Right ventricle myocardium inferior (tissue), 1 donor: Measurements from ENCODE around the gene EFCAB10. TPM values are rescaled to one million over a fixed set of nuclear protein-coding genes. Genes with fewer than 3 reads are reported as not detected.
"Not testable (repeated sequence)": the region's sequence is repeated elsewhere in the genome, so short reads cannot be mapped to it uniquely, and the experiment has no call there.

Source experiments
- ATAC-seq: fragments of 200-7000 bp; cut with Tn5 transposase; one replicate; pipeline ENCODE4 v1.9.1; 2020; ENCODE audit warnings: mild to moderate bottlenecking, moderate library complexity
- DNase-seq: peaks from one replicate; pipeline ENCODE4 v3.0.0; 2021; ENCODE audit errors: missing footprints
- intact Hi-C: fragments of 100-400 bp; cut with DNase I; formaldehyde crosslinking; loops from one replicate; pipeline ENCODE4 v1.11.0; 2022
- total RNA-seq: library from RNA; stranded (reverse); fragmentation: NEBNext Ultra II Directional; extraction: Animal tissue kit (Norgen Biotek cat#: 25700); gene quantifications from one replicate; pipeline ENCODE4 v1.2.1, GENCODE V29; 2021
- donor health status: DM: no; HTN: yes; CAD: no; lungs with severe emphysema.

EFCAB10 gene
- total RNA-seq, 1 donor from 2014 or later: not detected

DNA sequence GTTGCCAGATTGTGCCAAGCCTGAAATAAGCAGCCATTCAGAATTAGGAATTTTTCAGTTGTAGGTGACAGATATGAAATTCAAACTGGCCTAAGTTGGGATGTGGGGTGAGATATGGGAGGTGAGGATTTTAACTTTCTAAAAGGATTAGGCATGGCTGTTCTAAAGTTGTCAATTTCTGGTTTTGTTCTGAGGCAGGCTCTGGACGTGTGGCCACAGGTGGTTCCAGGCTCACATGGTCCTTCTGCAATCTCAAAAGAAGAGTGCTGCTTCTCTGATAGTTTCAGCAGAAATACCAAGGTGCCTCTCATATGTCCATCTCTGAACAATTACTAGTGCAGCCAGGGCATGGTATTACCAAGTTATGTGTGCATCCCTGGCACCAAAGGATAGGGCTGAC is 21.4 kb downstream of the EFCAB10 start:
- no peak for DNase-seq
- ATAC-seq: no peak
- intact Hi-C loops: no loop called here

DNA sequence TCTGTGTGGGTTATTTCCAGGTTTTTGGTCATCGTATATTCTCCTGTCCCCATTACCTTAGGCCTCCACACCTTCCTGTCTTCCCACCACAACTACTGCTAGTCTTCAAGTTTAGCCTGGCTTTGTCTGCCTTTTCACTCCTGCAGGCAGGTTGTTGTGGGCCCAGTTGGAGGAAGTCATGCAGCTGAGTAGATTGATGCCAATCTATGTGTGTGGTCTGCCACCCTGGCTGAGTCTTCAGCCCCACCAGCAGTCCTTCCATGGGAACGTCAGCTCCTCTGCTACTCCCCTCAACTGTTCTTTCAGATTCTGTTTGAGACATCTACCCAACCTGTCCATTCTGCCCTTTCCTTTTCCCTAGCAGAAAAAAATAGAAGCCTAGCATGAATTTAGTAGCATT is 43.0 kb downstream of the EFCAB10 start:
- ATAC-seq (no peak), DNase-seq (no peak)
- intact Hi-C loops: no loop called here

DNA sequence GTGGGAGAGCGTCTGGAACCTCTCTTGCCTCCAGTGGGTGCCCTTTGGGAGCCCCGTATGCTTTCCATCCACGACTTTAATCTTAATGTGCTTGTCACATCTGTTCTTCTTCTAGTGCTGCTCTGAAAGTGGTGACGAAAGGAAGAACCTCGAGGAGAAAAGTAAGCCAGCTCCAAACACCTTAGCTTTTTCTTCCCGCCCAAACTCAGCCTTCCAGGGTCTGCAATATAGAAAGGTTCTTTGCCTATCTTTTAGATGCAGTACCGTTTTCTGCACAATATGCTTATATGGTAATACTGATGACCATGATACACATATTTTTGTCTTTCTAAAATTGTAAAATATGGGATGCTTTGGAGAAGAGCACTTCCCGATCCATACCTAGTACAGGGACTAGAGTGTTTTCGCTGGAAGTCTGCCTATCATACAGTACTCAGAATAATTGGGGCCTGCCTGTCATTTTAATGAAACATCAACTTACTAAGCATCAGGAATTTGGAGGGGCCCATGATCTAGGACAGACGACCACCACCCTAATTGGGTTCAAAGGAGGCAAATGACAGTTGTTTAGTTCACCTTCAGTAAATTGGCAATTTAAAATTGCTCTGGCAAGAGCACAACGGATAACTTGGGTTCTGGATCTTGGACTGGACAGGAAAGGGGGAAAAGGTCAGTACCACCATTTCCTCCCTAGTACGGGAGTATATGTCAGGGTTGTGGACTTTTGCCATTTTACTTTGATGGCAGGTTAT is 48.4 kb downstream of the EFCAB10 start:
- ATAC-seq (no peak), DNase-seq (no peak)
- intact Hi-C loops: no loop called here

DNA sequence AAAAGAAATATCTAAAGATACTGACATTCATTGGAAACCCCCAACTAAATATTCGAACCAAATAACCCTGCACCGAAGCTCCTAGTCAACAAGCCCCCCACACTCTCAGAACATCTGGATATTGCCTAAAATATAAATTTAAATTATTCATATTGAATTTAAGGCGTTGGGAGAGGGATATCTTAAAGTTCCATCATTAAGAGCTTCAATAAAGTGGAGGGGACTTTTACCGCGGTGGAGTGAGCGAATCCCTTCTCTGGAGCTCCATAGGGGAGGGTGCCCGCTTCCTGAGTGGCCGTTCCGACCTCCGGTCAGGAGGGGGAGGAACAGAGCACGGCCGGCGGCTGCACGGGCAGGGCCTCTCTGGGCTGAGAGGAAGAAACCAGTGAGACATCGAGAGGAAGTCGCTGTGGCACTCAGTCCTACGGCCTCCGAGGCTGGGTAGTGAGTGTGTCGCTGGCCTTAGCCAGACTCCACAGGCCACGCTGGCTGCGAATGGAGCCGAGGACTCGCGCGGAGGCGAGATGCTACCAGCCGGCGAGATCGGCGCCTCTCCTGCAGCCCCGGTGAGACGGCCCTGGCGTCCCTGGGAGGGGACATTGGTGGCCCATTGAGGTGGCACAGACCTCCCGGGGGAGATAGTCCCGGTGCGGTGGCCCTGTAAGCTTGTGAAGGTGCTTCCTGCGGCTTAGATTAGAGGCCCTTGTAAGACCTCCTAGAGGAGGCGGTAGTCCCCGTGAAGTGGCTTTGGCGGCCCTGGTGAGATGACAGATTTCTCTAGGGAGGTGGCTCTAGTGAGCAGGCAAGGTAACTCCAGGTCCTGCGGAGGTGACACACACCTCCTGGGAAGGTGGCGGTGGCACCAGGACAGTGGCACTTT is 49.3 kb downstream of the EFCAB10 start, which contains the start of gene RINT1:
Gene RINT1, plus strand, starts transcription at position 410 of the 880 bp plus-strand sequence. Its CDS starts 115 bp downstream, at position 525.
- ATAC-seq (peak; percentile 100), DNase-seq (peak; percentile 96)
- intact Hi-C loops: no loop called here

DNA sequence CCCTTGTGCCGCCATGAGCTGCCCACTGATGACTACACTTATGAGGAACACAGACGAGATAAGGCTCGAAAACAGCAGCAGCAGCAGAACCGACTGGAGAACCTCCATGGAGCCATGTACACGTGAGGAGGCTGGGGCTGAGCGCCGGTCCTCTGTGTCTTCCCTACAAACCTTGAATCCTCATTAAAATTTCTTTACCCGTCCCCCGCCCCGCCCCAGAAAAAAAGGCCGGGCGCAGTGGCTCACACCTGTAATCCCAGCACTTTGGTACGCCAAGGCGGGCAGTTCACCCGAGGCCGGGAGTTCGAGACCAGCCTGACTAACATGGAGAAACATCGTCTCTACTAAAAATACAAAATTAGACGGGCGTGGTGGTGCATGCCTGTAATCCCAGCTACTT is 50.7 kb downstream of the EFCAB10 start:
- intact Hi-C loops: no loop called here
- no peak for DNase-seq
- no peak for ATAC-seq

DNA sequence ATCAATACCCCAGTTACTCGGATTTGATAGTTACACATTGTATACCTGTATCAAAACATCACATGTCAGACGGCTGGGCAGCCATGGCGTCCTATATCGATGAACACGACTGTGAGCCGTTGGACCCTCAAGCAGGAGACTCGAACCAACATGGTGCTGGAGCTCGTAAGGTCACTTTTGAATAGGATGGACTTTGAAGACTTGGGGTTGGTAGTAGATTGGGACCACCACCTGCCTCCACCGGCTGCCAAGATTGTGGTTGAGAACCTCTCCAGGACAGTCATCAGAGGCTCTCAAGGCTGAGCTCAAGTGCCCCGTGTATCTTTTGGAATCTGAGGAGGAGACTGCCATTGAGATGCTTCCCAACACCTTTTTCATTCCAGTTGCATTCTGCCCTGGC is 51.2 kb downstream of the EFCAB10 start:
- ATAC-seq (no peak), DNase-seq (no peak)
- intact Hi-C loops: no loop called here

DNA sequence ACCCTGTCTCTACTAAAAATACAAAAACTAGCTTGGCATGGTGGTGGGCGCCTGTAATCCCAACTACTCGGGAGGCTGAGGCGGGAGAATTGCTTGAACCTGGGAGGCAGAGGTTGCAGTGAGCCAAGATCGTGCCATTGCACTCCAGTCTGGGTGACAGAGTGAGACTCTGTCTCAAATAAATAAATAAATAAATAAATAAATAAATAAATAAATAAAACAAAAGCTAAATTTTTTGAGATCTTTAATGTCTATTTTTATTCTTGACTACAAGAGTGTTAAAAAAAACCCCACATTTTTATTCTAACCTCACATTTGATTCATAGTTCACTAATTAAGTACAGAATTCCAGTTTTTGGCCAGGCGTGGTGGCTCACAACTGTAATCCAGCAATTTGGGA is 53.6 kb downstream of the EFCAB10 start:
- DNase-seq, ATAC-seq, intact Hi-C loops: not testable (repeated sequence)

DNA sequence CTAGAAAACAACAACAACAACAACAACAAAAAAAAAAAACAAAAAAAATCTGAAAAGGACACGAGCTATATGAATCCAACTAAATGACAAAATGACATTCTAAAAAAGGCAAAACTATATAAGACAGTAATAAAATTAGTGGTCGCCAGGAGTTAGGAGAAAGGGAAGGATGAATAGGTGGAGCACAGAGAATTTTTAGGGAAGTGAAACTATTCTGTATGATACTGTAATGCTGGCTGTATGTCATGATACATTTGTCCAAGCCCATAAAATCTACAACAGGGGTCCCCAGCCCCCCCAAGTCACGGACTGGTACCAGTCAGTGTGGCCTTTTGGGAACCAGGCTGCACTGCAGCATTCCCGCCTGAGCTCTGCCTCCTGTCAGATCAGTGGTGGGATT is 56.5 kb downstream of the EFCAB10 start:
- ATAC-seq: no peak
- intact Hi-C loops: no loop called here
- no peak for DNase-seq

DNA sequence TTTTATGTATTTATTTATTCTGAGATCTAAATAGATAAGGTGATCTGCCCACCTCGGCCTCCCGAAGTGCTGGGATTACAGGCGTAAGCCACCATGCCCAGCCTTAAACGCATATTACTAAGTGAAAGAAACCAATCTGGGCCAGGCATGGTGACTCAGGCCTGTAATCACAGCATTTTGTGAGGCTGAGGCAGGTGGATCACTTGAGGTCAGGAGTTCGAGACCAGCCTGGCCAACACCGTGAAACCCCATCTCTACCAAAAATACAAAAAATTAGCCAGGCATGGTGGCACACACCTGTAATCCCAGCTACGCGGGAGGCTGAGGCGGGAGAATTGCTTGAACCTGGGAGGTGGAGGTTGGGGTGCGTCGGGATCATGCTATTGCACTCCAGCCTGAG is 56.9 kb downstream of the EFCAB10 start:
- DNase-seq, ATAC-seq, intact Hi-C loops: not testable (repeated sequence)

DNA sequence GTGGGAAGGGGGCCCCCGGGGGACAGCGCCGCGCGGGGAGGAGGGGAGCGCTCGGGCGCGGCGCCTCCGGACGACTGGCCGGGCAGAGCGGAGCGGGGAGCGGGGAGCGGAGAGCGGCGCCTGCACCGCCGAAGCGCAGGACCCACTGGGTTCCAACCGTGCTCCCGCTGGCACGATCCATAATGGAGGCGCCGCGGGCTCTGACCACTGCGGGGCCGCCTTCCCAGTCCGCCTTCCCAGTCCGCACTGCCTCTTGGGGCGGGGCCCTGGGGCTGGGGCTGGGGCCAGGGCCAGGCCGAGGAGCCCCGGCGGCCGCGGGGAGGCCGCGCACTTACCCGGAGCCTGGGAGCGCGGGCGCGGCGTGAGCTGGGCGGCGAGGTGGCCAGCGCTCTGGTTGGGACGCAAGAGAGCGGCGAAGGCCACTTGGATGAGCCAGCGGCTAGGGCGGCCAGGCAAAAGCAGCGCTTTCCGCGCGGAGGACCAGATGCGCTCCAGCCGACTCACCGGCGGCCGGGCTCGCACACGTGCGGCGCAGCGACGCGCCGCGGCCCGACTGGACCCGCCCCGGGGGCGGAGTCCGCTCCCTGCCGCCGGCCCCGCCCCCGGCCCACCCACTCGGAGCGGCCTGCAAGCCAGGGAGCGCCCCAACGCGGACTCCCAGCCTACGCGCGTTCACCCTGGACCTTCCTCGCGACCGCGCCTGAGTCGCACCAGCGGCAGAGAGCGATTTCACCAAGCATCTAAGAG is 59.4 kb downstream of the EFCAB10 start, which contains the start of gene PUS7:
Gene PUS7, minus strand, starts transcription at position 555 of the 747 bp plus-strand sequence. CDS start 13,759 bp downstream, outside the sequence.
- ATAC-seq: peak; percentile 98
- intact Hi-C loops: no loop called here
- peak; percentile 93 for DNase-seq

DNA sequence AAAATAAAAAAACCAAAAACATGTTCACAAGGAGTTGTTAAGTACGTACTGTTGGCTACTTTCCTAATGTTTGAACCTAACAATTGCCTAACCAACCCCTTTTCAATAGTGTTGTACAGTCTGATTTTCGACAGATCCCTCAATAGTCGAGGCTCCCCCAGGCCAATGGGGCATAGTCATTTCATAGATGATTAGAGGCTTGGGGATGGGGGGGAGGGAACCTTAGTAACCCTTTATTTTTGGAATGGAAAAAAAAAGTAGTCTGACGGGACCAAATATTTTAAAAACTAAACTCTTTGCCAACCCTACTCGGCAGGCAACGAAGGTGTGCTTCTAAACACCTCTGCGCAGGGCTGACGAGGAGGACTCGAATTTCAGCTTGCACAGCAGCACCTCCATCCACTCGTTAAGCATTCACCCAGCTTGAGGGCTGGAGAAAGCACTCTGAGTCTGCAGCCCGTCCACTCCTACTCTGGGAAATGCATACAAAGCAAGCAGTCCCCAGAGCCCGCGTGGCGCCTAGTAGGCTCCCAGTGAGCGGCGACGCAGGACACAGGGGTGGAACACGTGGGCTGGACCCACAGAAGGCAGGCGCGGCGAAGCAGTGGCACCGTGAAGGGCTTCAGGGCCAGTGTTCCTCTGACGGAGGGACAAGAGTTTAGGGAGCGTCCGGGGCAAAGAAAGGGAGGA is 60.1 kb downstream of the EFCAB10 start:
- ATAC-seq (peak; percentile 47), DNase-seq (peak; percentile 75)
- intact Hi-C loops: no loop called here

DNA sequence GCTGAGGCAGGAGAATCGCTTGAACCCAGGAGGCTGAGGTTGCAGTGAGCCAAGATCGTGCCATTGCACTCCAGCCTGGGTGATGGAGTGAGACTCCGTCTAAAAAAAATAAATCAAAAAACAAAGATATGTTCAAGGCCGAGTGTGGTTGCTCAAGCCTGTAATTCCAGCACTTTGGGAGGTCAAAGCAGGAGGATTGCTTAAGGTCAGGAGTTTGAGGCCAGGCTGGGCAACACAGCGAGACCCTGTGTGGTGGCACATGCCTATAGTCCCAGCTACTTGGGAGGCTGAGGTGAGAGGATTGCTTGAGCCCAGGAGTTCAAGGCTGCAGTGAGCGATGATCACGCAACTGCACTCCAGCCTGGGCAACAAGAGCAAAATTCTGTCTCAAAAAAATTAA is 60.7 kb downstream of the EFCAB10 start:
- intact Hi-C loops, DNase-seq, ATAC-seq: not testable (repeated sequence)

DNA sequence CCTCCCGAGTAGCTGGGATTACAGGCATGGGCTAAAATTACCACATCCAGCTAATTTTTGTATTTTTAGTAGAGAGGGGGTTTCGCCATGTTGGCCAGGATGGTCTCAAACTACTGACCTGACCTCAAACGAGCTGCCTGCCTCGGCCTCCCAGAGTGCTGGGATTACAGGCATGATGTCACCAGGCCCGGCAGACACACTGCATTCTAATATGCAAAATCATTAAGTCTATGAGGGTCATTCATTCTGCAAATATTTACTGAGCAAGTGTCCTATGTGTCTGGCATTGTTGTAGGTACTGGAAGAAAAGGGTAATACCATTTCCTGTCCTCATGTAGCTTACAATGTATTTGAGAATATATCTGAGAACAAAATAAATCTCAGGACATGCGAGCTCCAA is 61.9 kb downstream of the EFCAB10 start:
- DNase-seq (no peak), ATAC-seq (no peak)
- intact Hi-C loops: no loop called here

DNA sequence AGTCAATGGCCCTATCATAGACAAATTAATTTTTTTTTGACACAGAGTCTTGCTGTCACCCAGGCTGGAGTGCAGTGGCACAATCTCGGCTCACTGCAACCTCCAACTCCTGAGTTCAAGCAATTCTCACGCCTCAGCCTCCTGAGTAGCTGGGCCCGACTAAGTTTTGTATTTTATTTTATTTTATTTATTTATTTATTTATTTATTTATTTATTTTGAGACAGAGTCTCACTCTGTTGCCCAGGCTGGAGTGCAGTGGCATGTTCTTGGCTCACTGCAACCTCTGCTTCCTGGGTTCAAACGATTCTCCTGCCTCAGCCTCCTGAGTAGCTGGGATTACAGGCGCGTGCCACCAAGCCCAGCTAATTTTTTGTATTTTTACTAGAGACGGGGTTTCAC is 65.7 kb downstream of the EFCAB10 start:
- ATAC-seq: not testable (repeated sequence)

More for the DNA sequence above, 65.7 kb downstream of the EFCAB10 start:
- intact Hi-C loops, DNase-seq: not testable (repeated sequence)

Other genes starting within 250 kb of the EFCAB10 start
- 26.8 TPM for gene SRPK2, start 192.6 kb downstream of the EFCAB10 start, total RNA-seq
- 4.5 TPM for gene PUS7, start 59.2 kb downstream of the EFCAB10 start, total RNA-seq
- 13.3 TPM for gene RINT1, start 49.3 kb downstream of the EFCAB10 start, total RNA-seq